ENCODE measurements around the gene OR5A2.

DNA sequence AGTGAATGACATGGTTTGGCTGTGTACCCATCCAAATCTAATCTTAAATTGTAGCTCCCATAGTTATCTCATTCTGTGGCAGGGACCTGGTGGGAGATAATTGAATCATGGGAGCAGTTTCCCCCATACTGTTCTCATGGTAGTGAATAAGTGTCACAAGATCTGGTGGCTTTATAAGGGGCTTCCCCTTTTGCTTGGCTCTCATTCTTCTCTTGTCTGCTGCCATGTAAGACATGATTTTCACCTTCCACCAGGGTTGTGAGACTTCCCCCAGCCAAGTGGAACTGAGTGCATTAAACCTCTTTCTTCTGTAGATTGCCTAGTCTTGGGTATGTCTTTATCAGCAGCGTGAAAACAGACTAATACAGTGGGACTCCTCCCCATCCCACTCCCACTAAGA lies 11.1 kb downstream of the OR5A2 start:
- TF ChIP-seq, protein P1, sequence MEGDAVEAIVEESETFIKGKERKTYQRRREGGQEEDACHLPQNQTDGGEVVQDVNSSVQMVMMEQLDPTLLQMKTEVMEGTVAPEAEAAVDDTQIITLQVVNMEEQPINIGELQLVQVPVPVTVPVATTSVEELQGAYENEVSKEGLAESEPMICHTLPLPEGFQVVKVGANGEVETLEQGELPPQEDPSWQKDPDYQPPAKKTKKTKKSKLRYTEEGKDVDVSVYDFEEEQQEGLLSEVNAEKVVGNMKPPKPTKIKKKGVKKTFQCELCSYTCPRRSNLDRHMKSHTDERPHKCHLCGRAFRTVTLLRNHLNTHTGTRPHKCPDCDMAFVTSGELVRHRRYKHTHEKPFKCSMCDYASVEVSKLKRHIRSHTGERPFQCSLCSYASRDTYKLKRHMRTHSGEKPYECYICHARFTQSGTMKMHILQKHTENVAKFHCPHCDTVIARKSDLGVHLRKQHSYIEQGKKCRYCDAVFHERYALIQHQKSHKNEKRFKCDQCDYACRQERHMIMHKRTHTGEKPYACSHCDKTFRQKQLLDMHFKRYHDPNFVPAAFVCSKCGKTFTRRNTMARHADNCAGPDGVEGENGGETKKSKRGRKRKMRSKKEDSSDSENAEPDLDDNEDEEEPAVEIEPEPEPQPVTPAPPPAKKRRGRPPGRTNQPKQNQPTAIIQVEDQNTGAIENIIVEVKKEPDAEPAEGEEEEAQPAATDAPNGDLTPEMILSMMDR (IDR thresholded peaks at IDR 0.05) = no peak
- no peak for TF ChIP-seq POLR2AphosphoS5 (IDR thresholded peaks at IDR 0.05; ENCODE audit: insufficient read depth in 1 of 2, low read depth in 1 of 2)

All from vagina (tissue), 2 donors.